Measurements from ENCODE around the gene MTA1.

Gene MTA1

DNA sequence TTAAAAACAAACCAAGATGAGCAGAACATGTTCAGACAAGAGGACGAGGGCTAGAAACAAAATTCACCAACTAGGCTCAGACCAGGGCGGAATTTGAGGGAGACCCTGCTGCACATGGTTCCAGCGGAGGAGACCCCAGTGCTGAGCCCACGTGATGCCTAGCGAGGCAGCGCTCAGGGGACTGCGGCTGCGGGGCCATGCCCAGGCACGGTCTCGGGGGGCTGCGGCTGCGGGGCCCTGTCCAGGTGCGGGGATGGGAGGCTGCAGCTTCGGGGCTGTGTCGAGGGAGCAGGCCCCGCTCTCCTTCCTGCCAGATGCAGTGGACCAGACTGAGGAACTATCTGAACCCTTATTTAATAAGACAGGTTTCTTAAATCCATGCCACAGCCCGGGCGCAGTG, 42.3 kb downstream of the MTA1 start:
- DNase-seq (ENCODE audit: low read depth in 2 of 2) = no peak

DNA sequence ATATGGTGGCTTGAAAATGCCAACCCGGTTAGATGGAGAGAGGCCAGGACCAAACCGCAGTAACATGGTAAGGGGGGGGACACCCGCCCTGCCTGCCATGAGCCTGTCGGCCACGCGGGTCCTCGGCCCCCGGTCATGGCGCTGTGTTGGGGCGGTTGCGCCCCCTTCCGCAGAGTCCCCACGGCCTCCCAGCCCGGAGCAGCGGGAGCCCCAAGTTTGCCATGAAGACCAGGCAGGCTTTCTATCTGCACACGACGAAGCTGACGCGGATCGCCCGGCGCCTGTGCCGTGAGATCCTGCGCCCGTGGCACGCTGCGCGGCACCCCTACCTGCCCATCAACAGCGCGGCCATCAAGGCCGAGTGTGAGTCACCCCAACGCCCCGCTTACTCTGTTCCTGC, 44.9 kb downstream of the MTA1 start:
- no peak for DNase-seq (ENCODE audit: low read depth in 2 of 2)

DNA sequence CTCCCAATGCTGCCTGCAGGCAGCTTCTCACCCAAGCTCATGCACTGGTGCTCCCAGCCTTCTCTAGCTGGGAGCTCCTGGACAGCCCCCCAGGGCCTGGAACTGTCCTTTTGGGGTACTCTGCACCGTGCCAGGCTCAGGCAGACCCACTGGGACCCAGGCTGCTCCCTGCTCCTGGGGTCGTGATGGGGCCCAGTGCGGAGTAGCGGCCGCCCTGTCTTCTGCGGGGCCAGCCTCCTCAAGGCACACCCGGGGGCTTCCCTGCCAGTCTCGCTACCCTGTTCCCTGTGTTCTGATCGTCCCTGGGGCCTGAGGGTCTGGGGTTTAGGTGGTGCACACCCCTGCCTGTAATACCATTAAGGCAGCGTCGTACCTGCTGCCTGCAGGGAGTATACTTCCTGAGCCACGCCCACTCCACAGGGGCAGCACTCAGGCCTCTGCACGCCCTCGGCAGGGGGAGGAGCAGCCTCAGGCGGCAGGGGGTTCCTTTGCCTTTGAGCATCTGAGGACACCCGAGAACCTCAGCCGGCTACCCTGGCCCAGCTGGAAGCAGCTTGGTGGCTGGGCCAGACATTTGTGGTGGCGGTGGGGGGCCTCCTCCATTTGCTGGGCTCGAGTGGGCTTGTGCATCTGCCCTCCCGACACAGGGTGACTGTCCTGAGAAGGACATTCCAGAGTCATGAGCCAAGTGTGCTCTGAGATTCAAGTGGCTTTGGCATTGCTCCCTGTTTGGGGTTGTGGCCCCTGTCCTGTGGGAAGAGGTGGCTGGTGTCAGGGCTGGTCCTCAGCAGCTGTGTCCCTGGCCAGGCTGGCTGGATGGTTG, 45.8 kb downstream of the MTA1 start:
- no peak for DNase-seq (ENCODE audit: low read depth in 2 of 2)

DNA sequence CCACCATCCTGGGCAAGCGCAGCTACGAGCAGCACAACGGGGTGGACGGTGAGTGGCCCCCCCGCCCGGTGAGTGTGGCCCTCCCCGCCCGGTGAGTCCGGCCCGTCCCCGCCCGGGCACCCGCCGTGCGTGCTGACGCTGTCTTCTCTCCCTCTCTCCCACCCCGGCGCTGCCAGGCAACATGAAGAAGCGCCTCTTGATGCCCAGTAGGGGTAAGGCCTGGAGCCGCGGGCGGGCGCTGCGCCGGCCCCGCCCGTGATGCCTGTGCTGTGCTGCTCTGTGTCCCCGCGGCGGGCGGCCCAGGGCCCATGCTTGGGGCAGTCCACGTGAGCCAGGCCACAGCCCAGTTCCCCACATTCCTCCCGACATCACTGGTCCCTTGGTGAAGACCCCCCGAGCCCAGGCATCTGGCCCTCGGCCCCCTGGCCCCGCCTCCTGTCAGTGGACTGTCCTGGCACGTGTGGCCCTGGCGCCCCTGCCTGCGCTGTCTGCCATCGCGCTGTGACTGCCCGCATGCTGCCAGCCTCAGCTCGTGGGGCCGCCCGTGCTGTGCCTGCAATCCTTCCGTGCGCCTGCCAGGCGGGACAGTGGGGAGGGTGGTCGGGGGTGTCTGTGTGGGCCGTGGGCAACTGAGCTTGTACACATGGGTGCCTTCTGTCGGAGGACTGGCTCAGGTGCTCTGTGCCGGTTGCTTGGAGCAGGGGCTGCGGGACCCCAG, 47.1 kb downstream of the MTA1 start:
- no peak for DNase-seq (ENCODE audit: low read depth in 2 of 2)

DNA sequence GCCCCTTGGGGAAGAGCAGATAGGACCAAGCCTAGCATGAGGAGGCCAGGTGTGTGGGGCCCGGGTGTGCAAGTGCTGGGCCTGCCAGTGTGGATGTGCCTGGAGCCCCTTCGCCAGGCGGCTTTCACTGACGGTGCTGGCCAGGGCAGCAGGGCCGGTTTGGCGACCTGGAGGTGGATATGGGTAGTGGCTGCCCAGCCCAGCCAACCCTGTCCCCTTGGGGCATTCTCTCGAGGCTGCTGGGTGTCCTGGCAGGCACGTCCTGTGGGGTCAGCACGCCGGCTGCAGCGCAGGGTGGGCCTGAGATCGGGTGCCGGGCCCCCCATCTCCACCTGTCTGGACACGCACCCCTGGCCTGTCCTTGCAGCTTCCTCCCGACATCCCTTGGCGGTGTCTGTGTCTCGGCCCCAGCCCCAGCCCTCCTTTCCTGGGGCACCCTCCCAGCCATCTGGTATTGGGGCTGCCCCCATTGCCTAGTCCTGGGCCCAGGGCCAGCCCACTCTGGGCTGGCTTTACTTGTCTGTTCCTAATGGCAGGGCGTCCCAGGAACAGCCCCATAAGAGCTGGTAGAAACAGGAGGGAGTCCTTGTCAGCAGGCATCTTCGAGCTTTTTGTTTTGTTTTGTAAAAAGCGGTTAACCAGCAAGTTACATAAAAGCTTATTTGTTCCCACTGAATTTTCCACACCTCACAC, 47.8 kb downstream of the MTA1 start:
- DNase-seq (ENCODE audit: low read depth in 2 of 2) = no peak

DNA sequence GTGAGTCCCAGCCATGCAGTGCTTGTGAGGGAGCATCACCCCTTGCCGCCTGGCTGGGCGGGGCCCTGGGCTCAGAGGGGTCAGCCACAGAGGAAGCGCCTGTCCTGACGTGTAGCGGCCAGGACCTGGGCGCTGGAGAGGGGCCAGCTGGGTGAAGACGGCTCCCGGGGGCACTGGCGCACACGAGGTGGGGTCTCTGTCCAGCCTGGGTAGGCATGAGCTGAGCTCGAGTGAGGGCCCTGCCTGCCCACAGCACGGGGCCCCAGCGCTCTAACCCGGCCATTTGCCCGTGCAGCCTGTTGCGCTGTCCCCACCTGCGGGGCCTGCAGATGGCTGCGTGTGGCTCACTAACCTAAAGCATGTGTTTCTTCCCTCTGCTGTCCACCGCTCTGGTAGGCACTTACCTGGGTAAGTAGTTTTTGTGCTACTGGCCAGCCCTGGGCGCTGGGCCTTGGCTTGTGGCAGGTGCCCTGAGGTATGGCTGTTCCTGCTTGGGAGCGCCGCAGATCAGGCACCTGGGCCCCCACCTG, 48.4 kb downstream of the MTA1 start:
- no peak for DNase-seq (ENCODE audit: low read depth in 2 of 2)

DNA sequence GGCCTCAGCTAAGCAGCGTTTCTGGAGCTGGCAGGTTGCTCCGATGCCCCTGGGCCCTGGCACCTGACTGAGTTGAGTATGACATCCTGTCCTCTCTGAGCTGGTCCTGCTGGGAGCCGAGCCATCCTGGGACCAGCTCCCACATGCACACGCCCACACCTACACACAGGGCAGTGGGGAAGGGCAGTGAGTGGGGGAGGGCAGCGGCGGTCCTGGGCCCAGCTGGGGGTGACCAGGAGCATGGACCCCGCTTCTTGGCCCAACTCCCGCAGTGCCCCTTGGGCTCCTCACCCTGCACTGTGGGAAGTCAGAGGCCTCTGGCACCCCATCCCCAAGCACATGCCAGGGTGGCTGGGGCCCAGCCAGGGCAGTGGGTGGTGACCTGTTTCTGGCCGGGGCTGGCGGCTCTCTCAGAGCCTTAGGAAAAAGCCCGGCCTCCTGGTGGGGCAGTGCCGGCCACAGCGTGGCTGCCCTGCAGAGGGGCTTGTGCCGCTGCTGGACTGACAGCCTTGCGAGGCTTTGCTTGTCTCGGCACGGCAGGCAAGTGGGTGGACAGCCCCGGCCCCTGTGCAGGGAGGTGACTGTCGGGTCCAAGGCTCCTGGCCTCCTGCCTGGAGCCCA, 49.1 kb downstream of the MTA1 start:
- DNase-seq (ENCODE audit: low read depth in 2 of 2) = no peak

DNA sequence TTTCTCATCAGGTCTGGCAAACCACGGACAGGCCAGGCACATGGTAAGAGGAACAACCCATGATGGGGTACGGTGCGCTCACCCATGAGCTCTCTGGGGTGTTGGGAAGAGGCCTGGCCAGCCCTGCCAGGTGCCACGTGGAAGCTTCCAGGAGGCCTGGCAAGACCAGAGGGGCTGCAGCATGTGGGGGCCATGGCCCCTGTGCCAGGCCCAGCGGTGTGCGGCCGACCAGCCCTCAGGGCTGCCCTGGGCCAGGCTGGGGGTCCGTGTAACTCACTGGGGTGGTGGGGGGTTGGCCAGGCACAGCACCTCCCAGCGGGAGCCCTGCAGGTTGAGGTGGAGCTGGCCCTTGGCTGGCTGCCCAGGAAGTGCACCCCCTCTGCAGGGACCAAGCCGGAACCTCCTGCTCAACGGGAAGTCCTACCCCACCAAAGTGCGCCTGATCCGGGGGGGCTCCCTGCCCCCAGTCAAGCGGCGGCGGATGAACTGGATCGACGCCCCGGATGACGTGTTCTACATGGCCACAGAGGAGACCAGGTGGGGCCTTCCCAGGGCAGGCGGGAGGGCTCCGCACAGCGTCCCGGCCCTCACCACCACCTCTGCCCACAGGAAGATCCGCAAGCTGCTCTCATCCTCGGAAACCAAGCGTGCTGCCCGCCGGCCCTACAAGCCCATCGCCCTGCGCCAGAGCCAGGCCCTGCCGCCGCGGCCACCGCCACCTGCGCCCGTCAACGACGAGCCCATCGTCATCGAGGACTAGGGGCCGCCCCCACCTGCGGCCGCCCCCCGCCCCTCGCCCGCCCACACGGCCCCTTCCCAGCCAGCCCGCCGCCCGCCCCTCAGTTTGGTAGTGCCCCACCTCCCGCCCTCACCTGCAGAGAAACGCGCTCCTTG, 50.1 kb downstream of the MTA1 start:
- DNase-seq (ENCODE audit: low read depth in 2 of 2) = no peak

DNA sequence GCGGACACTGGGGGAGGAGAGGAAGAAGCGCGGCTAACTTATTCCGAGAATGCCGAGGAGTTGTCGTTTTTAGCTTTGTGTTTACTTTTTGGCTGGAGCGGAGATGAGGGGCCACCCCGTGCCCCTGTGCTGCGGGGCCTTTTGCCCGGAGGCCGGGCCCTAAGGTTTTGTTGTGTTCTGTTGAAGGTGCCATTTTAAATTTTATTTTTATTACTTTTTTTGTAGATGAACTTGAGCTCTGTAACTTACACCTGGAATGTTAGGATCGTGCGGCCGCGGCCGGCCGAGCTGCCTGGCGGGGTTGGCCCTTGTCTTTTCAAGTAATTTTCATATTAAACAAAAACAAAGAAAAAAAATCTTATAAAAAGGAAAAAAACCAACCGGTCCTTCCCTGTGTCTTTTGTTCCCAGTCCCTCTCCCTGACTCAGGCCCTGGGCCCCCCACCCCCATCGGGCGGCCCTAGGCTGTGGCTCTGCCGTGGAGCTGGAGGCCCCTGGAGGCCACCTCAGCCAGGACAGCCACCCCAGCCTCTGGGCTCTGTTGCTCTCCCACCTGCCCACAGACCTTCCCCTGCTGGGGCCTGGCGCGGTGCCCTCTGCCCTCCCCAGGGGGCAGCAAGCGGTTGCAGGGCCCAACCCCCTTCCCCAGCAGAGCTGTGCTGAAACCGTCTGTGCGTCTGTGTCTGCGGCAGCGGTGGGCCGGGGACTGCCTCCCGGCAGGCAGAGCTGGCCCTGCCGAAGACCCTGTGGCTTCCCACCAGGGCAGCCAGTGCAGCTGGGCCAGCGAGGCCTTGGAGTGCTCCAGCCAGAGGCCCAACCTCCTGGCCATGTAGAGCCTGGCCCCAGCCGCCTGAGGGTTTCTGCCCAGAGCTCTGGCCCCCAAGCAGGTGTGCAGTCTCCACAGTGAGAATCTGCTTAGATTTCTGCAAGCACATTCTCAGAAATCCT, 51.0 kb downstream of the MTA1 start:
- DNase-seq (ENCODE audit: low read depth in 2 of 2) = no peak

DNA sequence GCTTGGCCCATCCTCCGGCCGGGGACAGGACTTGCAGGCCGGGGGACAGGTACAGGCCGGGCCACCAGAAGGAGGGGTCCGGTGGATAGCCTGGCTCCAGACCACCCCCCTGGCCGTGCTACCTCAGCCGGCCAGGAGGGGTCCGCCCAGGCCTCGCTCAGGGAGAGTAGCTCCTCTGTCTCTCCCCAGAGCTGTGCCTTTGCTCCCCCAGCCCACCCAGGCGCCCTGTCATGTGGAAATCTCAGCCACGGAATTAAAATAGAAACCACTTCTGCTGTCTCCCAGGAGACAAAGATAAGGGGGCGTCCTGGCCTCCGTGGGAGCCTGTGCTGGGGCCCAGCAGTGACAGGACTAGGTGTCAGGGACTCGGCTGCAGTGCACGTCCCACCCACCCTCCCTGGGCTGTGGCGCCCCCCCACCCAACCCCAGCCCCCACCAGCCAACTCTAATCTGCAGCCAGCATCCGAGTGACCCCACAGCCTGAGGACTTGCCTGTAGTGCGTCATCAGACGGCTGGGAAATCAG, 51.7 kb downstream of the MTA1 start:
- no peak for DNase-seq (ENCODE audit: low read depth in 2 of 2)

DNA sequence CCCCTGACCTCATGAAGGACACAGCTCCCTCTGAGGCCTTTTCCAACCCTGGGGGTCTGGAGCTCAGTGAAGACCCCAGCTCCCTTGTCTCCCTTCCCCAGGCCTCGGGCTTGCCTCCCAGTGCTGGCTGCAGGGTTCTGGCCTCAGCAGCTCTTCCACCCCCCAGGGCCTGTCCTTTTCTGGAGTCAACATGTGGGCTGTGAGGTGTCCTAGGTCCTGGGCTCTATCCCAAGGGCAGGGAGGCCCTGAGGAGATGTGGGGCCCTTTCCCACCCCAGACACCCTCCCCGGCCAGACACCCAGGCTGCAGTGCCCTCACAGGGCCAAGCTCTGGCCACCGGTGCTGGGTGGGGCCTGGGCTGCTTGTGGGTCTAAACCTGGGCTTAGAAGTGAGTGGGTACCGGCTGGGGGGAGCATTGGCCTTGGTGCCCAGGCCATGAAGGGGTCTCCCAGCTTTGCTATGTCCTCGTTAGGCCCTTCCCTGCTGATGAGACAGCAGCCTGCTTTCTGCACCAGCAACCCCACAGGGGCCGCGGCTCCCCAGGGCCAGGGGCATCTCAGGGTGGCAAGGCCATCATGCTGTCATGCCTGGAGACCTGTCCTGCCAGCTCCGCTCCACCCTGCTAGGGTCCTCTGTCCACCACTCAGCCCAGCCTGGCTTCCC, 52.3 kb downstream of the MTA1 start:
- DNase-seq (ENCODE audit: low read depth in 2 of 2) = no peak

DNA sequence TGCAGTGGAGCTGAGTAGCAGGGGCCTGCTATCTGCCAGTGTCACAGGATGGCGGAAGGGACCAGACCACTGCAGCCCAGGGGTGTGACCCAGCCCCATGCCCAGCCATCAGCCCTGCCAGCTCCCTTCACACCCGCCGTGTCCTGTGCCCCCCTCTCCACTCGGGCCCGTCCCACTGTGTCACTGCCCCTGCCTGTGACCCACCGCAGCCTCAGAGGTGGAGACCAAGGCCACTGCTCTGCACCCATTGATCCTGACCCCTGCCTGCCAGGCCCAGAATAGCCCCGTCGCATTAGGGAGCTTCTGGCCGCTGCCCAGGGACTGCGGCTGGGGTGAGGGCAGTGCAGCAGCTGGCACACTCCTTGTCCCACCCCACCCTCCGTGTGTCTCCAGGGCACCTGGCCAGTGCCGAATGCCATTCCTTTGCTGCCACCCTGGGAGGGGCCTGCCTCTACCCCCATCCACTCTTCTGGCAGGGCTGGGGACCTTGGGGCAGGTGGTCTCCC, 52.9 kb downstream of the MTA1 start:
- no peak for DNase-seq (ENCODE audit: low read depth in 2 of 2)

DNA sequence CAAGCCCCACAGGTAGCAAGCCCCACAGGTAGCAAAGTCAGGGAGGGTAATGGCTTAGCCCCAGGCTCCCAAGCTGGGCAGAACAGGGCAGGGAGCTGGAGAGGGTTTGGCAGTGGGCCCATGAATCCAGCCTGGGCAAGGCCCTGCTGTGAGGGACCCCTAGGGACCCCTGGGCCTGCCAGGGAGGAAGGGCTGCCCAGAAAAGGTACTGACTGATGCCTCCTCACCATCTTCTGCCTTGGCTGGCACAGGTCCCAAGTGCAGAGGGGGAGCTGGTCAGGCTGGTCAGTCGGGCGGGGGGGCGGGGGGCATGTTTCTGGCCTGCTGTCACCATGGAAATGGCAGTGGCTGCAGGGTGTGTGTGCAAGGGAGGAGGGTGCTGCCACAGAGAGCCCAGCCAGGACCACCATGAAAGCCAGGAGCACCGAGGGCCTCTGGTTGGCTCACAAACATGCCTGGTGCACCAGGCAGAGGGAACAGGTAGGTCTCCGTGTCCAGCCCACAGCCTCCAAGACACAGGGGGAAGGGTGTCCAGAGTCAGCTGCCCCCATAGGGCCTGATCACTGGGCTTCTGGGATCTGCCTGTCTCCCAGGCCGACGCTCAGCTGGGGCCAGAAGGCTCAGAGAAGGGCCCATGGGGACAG, 53.5 kb downstream of the MTA1 start:
- DNase-seq (ENCODE audit: low read depth in 2 of 2) = no peak

DNA sequence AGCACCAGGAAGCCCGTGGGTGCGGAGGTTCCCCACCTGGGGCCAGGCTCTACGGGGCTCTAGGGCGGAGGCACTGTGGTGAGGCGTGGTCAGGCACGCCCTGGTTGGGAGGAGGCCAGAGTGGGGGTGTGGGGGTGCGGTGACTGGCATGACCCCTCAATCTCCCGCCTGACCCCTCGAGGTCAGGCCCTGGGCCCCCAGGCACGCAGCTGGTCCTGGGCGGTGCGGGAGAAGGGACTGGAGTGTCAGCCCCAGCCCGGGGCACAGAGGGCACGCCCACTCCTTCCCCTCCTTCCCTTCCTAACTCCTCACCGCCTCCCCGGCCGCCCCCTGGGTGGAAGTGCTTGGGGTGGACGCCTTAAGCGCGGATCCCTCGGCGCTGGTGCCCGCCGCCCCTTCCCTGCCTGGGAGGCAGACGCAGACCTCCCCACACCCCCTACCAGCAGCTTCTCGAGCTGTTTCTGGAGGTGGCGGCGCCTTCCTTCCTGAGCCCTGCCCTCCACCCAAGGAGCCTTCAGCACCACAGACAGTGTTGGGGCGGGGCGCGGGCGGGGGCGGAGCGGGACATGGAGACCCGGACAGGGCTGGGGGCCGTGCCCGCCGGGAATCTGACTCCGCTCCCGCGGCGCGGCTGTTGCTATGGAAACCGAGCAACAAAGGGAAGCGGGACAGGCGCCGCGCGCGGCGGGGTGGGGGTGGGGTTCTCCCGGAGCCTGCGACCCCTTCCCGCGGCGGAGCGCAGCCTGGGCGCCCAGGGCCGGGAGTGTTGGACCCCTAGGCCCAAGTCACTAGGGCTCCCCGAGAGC, 54.3 kb downstream of the MTA1 start:
- peak in 1 of 2 donors; percentile 59 for DNase-seq (ENCODE audit: low read depth in 2 of 2)

DNA sequence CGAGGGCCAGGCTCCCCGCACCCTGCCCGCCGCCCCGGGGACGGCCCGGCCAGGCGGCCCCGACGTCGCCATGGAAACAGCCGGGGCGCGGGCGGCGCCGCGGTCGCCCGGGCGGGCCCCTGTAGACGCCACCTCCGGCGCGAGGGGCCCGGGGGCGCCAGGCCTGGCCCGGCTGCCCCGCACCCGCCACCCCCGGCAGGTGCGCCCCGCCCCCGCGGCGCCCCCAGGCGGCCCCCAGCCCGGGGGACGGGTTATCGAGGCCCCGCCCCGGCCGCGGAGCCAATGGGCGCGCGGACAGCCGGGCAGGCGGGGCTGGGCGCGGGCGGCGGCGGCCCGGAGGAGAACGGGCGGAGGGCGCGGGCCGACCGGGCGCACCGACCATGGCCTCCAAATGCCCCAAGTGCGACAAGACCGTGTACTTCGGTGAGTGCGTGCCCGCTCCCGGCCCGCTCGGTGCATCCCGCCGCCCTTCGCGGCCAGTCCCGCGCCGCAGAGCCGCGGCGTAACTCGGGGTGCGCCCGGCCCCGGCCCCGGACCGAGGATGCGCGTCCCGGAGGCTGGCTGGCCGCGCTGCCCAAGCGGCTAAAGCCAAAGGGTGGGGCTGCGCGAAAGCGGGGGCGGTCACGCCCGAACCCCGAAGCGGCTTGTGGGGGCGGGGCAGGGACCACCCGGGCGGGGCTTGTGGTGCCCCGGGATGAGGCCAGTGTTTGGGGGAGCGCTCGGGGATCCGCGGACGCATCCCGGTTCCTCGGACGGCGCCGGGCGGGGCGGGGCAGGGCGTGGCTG, 55.0 kb downstream of the MTA1 start, which contains the start of gene CRIP2:
CRIP2 (plus strand) TSS at position 339 of the 786 bp plus-strand sequence; CDS start at position 381, 42 bp downstream.
- DNase-seq (ENCODE audit: low read depth in 2 of 2) = no peak

DNA sequence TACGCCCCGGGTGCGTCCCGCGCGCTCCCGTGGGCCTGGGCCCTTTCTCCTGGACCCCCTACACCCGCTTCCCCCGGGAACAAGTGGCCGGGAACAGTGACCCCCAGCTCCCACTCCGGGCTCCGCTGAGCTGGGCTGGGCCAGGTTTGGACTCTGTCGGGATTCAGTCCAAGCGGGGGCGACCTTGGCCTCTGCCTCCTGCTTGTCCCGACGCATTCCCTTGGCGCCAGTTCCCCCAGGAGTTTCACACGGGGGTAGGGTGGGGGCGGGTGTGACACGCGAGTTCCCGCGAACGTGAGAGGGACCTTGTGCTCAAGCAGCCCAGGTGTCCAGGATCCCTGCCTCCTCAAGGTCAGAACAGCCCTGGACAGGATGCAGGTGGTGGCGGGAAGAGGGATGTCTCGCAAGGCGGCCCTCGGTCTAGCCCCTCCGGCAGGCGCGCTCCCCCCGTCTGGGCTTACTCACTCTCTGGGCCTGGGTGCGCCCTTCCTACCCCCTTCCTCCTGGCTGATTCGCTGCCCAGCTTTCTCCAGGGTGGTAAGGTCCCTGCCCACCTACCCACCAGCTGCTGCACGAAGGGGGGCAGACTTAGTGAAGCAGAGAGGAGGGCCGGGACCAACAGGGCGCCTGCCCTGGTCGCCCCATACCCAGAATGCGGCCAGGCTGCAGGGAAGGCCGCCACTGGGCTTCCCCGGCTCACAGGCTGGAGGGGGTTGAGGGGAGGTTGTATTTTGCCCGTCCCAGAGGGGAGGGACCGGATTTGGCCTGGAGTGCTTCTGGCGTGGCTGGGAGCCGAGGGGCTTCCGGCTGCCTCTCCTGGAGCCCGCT, 55.9 kb downstream of the MTA1 start:
- no peak for DNase-seq (ENCODE audit: low read depth in 2 of 2)
